AG09319 (cell line): ENCODE measurements around the gene WNT7B.

Experiments
- DNase-seq: peaks from one replicate; pipeline ENCODE4 v3.0.0-alpha.2; 2010; ENCODE audit warnings: low read depth; ENCODE audit errors: extremely low read depth
- CTCF ChIP-seq: IDR thresholded peaks from 2 replicates; pipeline ENCODE4 v1.5.1; 2011; ENCODE audit warnings: low read depth, mild to moderate bottlenecking, inconsistent platforms, low read length, moderate library complexity

Gene WNT7B

DNA sequence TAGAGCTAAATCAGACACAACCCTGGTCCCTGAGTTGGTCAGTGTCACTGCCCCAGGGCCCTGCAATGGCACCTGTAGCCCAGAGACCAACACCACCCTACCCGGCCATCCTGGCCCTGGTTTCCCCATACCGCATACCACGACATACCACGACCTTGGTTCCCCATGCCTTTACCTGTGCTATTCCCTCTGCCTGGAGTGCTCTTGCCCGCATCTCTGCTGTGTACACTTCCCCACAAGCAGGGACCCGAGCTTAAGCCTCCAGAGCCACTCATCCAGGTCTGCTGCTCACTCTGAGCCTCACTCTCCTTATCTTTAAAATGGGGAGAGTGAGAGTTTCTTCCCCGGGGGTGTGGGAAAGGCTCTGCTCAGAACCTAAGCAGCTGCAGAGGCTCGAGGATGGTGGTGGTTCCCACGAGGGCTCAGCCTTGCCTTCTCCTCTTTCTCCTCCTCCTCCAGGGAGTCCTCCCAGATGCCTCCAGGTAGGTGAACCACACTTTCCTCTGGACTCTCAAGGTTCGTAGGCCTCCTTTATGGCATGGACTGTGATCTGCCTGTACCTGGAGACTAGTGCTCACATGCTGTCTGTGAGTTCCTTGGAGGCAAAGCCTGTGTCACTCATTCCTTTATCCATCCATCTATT, 48.1 kb downstream of the WNT7B start:
- no peak for DNase-seq
- TF ChIP-seq CTCF: no peak

- no peak for DNase-seq
- TF ChIP-seq CTCF: no peak
Measured at GRCh38 chr22:45927059-45927458, 49.9 kb downstream of the WNT7B start.

DNA sequence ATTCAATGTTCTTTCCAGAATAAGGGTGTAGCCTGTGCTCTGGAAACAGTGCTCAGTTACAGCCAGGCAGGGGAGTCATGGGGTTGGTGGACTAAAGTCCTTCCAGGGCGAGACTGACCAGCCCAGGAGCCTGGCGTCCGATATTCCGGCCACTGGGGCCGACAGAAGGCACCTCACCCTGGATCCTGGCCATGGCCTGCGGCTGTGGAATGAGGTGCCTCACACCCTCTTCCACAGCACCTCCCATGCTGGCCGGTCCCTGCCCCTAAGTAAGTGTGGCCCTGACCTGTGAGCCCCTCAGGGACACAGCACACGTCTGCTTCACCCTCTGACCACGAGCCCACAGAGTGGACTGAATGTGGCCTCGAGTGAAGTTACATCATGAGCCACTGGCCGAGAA, 50.5 kb downstream of the WNT7B start:
- TF ChIP-seq CTCF: no peak
- DNase-seq: no peak

DNA sequence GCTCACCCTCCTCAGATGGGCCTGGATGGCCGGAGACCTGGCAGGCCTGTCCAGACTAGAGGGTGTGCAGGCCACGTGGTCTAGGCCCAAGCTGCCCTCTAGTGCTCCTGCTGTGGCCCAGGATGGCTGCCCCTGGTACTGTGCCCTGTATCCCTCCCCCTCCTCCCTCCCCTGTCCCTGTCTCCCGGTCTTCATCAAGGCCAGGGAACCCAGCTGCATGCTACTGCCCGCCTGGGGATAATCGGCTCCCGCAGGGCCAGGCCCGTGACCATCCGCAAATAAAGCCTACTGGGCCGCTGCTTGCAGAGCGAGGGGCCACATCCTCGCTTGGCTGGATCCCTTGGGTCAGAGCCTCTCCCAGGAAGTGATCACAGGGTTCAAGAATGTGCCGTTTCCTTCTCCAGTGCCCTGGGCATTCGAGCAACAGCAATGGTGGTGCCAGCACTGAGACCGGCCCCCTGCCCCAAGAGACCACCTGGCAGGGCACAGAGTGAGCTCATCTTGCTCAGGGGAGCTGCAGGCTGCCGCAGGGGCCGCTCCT, 51.1 kb downstream of the WNT7B start:
- no peak for DNase-seq
- no peak for TF ChIP-seq CTCF

DNA sequence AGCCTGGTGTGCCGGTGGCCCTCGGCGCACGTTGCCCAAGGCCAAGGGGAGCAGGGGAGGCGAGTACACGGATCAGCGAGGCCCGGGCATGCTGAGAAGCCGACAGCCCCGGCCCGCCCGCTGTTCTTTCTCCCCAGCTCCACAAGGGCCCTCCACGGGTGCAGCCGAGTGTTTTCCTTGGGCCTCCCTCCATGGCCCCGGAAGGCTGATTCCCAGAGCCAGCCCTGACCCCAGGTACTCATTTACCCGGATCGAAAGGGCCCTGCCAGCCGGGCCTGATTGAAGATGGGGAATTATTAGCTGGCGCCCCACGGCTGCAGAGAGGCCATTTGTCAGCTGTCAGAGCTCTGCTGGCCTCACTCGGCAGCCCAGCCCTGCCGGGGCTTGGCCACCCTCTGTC, 53.1 kb downstream of the WNT7B start:
- no peak for DNase-seq
- no peak for TF ChIP-seq CTCF

GRCh38 chr22:45923212-45923611, 53.8 kb downstream of the WNT7B start:
- no peak for TF ChIP-seq CTCF
- DNase-seq: no peak

DNA sequence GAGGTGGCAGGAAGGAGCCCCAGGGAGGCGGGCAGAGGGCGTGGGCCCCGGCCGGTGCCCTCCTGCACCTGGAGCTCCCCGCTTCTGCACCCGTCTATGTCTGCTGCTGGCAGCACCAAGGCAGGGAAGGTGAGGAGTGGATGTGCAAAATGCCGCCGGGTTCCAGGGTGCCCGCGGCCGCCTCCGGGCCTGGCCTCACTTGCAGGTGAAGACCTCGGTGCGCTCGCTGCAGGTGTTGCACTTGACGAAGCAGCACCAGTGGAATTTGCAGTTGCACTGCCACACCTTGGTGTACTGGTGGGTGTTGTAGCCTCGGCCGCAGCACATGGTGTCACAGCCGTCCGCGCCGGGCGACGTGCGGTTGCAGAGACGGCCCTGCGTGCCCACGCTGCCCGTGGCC, 54.3 kb downstream of the WNT7B start:
- TF ChIP-seq CTCF: no peak
- no peak for DNase-seq
